IPS DF 4.7 (cell line): ENCODE data around the gene VPS33A.
"Not testable (repeated sequence)": the region's sequence is repeated elsewhere in the genome, so short reads cannot be mapped to it uniquely, and the experiment has no call there.

ENCODE experiments used
- DNase-seq: peaks from one replicate; pipeline ENCODE4 v3.0.0-alpha.2; 2013; ENCODE audit warnings: low spot score; ENCODE audit errors: extremely low read depth

The VPS33A gene

GRCh38 chr12:122266230-122266901 is at the start of gene VPS33A:
TSS of gene VPS33A (minus strand) at chr12:122266494. CDS start at chr12:122266408, 86 bp downstream.
- peak; percentile 100 for DNase-seq

- no peak for DNase-seq
Observed at GRCh38 chr12:122312926-122313325, 46.6 kb upstream of the VPS33A start.

- DNase-seq, result no peak
Observed at GRCh38 chr12:122311696-122312095, 45.4 kb upstream of the VPS33A start.

GRCh38 chr12:122310626-122311333 is 44.5 kb upstream of the VPS33A start:
- no peak for DNase-seq

GRCh38 chr12:122309564-122310121 is 43.3 kb upstream of the VPS33A start:
- DNase-seq, result no peak

- no peak for DNase-seq
Observed at GRCh38 chr12:122308811-122309210, 42.5 kb upstream of the VPS33A start.

GRCh38 chr12:122306407-122306806 is 40.1 kb upstream of the VPS33A start:
- no peak for DNase-seq

GRCh38 chr12:122304924-122305323 is 38.6 kb upstream of the VPS33A start:
- no peak for DNase-seq

GRCh38 chr12:122303068-122303467 is 36.8 kb upstream of the VPS33A start:
- DNase-seq, result no peak

GRCh38 chr12:122298071-122298748 is 31.9 kb upstream of the VPS33A start:
- no peak for DNase-seq

- no peak for DNase-seq
Observed at GRCh38 chr12:122297494-122297893, 31.2 kb upstream of the VPS33A start.

- DNase-seq, result no peak
Observed at GRCh38 chr12:122295877-122296276, 29.6 kb upstream of the VPS33A start.

GRCh38 chr12:122293081-122293480 is 26.8 kb upstream of the VPS33A start:
- no peak for DNase-seq

- no peak for DNase-seq
Observed at GRCh38 chr12:122291431-122291830, 25.1 kb upstream of the VPS33A start.

GRCh38 chr12:122283680-122284079 is 17.4 kb upstream of the VPS33A start:
- DNase-seq, result no peak

GRCh38 chr12:122282061-122282460 is 15.8 kb upstream of the VPS33A start:
- DNase-seq, result no peak

GRCh38 chr12:122276242-122276641 is 9.9 kb upstream of the VPS33A start:
- no peak for DNase-seq

- no peak for DNase-seq
Observed at GRCh38 chr12:122275459-122275858, 9.2 kb upstream of the VPS33A start.

GRCh38 chr12:122265886-122266229 is 436 bp downstream of the VPS33A start:
- DNase-seq, result no peak

- DNase-seq, result no peak
Observed at GRCh38 chr12:122265476-122265875, 818 bp downstream of the VPS33A start.

GRCh38 chr12:122260735-122261134 is 5.6 kb downstream of the VPS33A start:
- not testable (repeated sequence) for DNase-seq

- DNase-seq, result not testable (repeated sequence)
Observed at GRCh38 chr12:122258939-122259338, 7.4 kb downstream of the VPS33A start.
